GM10248 (cell line): ENCODE data around the gene LGALS3.

Experiments
- CTCF ChIA-PET: fragments of 300-600 bp; sonication (Branson Sonifier 250); formaldehyde crosslinking; extraction: SDS; loops from one replicate; lab custom pipeline; 2021; ENCODE audit warnings: antibody characterized with exemption; lab: Yijun Ruan, JAX
- POLR2A ChIA-PET: fragments of 350-650 bp; sonication (Branson Sonifier 250); formaldehyde crosslinking; extraction: SDS; loops from one replicate; lab custom pipeline; 2020; ENCODE audit warnings: antibody characterized with exemption; lab: Yijun Ruan, JAX
- DNase-seq: peaks from one replicate; pipeline ENCODE4 v3.0.0; 2012; ENCODE audit errors: extremely low spot score
- CTCF ChIP-seq: IDR thresholded peaks from 2 replicates; pipeline ENCODE4 v1.5.1; 2012; ENCODE audit warnings: mild to moderate bottlenecking, low read depth; ENCODE audit errors: extremely low read depth, missing control alignments, control extremely low read depth

Gene LGALS3

DNA sequence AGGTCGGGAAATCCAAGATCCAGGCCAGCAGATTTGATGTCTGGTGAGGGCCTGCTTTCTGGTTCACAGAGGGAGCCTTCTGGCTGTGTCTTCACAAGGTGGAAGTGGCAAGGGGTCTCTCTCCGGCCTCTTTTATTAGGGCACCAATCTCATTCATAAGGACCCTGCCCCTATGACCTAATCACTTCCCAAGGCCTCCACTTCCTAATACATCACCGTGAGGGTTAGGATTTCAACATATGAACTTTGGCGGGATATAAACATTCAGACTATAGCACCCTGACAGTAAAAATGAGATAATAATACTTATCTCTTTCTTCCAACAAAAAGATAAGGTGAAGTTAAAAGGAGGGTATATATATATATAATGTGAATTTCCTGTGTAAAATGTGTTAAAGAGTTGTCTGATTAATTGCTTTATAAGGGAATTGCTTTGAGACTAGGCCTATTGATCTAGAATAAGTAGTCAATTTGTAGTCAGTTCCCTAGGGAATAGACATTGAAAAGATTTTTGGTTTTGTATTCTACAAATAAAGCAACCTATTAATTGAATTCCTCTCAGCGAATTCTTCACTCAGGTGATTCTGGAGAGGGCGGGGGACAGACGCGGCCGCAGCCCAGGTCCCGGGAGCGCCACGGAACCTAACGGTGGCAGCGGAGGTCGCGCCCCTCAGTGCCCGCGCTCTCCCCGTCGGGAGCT, 516 bp upstream of the LGALS3 start:
- no peak for TF ChIP-seq CTCF
- no peak for DNase-seq
- ChIA-PET CTCF (interaction anchor here (0.9 to 2.7 kb wide), 4 partner anchors 9 to 77 kb away, joined by 3 to 9 read pairs (median 6); partner anchors contain the start of gene MAPK1IP1L), POLR2A (no interaction called here)

DNA sequence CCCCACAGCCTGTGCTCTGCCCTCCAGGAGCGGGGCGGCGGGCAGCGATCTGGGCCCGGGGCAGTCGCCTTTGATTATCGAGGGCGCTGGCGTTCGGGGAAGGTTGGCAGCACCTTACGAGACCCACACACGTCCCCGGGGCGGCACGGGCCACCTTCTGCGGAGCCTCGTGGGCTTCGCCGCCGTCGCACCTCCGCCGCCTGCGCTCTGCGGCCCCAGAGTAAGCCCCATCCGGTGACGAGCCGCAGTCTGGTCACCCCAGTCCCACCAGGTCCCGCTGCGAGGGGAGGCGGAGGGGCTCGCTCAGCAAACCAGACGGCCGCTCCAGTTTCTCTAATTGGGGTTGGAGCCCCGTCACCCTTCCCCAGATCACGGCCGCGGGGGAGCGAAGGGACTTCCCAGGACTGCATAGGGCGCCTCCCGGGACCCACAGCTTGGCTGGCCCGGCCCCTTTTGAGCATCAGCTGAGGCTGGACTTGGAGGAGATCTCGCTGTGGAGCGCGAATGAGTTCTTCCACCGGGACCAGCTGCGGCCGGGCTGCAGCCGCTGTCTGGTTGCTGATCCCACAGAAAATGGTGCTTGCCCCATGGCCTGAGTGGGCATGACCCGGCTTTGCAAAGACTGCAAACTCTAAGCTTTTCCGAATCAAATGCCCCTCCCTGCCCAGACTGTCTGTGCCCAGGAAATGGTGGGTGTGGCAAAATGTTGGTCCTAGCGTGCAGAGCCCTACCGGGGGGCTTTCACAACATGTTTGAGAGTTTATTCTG, 560 bp downstream of the LGALS3 start:
- TF ChIP-seq CTCF: no peak
- CTCF ChIA-PET: interaction anchor here (0.7 to 2.7 kb wide), 6 partner anchors 8 to 51 kb away, joined by 3 to 9 read pairs (median 6); no protein-coding TSS in a partner anchor
- POLR2A ChIA-PET: interaction anchor here (1.0 kb wide), 1 partner anchor 26 kb away, joined by 4 read pairs; no protein-coding TSS in a partner anchor
- peak; percentile 75 for DNase-seq

GRCh38 chr14:55130196-55130550, 1.1 kb downstream of the LGALS3 start:
- no peak for DNase-seq
- CTCF ChIA-PET: interaction anchor here (0.7 to 2.7 kb wide), 6 partner anchors 8 to 51 kb away, joined by 3 to 9 read pairs (median 6); no protein-coding TSS in a partner anchor
- POLR2A ChIA-PET: interaction anchor here (0.6 to 1.0 kb wide), 2 partner anchors 26 to 43 kb away, joined by 3 to 4 read pairs; no protein-coding TSS in a partner anchor
- no peak for TF ChIP-seq CTCF

GRCh38 chr14:55131370-55132137, 2.5 kb downstream of the LGALS3 start:
- TF ChIP-seq CTCF: no peak
- ChIA-PET POLR2A (no interaction called here), CTCF (interaction anchor here (1.0 to 2.6 kb wide), 6 partner anchors 9 to 80 kb away, joined by 3 to 8 read pairs (median 4); partner anchors contain the start of gene MAPK1IP1L)
- DNase-seq: no peak

GRCh38 chr14:55133416-55133815, 4.4 kb downstream of the LGALS3 start:
- CTCF ChIA-PET: interaction anchor here (1.0 to 1.8 kb wide), 4 partner anchors 14 to 82 kb away, joined by 3 to 4 read pairs (median 3); partner anchors contain the start of gene MAPK1IP1L
- DNase-seq: no peak
- POLR2A ChIA-PET: no interaction called here
- no peak for TF ChIP-seq CTCF
